Sigmoid colon (tissue), 4 donors: Measurements from ENCODE around the gene FIGN.

Experiments used
- CTCF ChIP-seq, 4 experiments: fragments of 450-650 bp in 3 of 4; fragments of 200-600 bp in 1 of 4; IDR thresholded peaks; one replicate each; pipeline ENCODE4 v1.5.1; 2016 to 2019; ENCODE audit warnings: antibody characterized with exemption in 4 of 4, mild to moderate bottlenecking in 3 of 4, moderate library complexity in 2 of 4
- EP300 ChIP-seq, 4 donors: sonication (generic); formaldehyde crosslinking; IDR thresholded peaks; one replicate each; pipeline ENCODE4 v1.6.1; 2017; ENCODE audit warnings: antibody characterized with exemption in 4 of 4
- POLR2A ChIP-seq, 2 donors: fragments of 450-650 bp; IDR thresholded peaks; one replicate each; pipeline ENCODE4 v1.6.1; 2016; ENCODE audit warnings: antibody characterized with exemption in 2 of 2, mild to moderate bottlenecking in 2 of 2, moderate library complexity in 2 of 2
- POLR2AphosphoS5 ChIP-seq, 4 donors: sonication (generic); formaldehyde crosslinking; IDR thresholded peaks; one replicate each; pipeline ENCODE4 v1.6.1; 2017; ENCODE audit warnings: antibody characterized with exemption in 4 of 4

- no peak for TF ChIP-seq CTCF (IDR thresholded peaks at IDR 0.05)
- TF ChIP-seq POLR2A (IDR thresholded peaks at IDR 0.05), result no peak
- no peak for TF ChIP-seq POLR2AphosphoS5 (IDR thresholded peaks at IDR 0.05)
- TF ChIP-seq EP300 (IDR thresholded peaks at IDR 0.05), result no peak
Observed at GRCh38 chr2:163753726-163754125, 17.9 kb upstream of the FIGN start.
